C4-2B (cell line): ENCODE data around the gene UTP15.

Experiments used
- ZFX ChIP-seq: fragments of 450-650 bp; IDR thresholded peaks from 2 replicates; pipeline ENCODE4 v1.6.1; 2017
- TF ChIP-seq, protein P1 (sequence below): fragments of 450-650 bp; conservative IDR thresholded peaks from 2 replicates; pipeline ENCODE4 v1.5.1; 2017; ENCODE audit warnings: mild to moderate bottlenecking

DNA sequence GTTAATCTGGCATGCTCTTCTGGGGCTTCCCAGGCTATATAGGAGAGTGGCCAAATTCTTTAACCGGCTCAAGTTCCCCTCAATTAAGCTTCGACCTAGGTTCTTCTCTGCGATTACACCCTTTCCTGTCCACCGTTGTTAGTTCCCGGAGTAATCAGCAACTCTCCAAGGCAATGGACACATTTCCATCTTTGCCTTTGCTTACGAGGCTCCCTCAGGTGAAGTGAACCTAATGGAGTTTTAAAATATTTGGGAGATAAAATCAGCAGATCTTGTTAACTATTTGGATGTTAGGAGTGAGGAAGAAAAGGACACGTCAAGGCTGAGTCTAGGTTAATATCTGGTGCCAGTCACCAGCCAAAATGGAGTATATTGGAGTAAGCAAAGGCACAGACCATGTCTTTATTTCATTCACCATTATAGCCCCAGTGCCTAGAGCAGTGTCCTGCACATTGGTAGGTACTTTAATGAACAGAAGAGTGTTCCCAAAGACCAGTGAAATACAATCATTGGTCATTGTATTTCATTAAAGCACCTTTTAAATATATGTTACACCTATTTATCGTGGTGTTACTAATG, 515 bp downstream of the UTP15 start:
- TF ChIP-seq, protein P1, sequence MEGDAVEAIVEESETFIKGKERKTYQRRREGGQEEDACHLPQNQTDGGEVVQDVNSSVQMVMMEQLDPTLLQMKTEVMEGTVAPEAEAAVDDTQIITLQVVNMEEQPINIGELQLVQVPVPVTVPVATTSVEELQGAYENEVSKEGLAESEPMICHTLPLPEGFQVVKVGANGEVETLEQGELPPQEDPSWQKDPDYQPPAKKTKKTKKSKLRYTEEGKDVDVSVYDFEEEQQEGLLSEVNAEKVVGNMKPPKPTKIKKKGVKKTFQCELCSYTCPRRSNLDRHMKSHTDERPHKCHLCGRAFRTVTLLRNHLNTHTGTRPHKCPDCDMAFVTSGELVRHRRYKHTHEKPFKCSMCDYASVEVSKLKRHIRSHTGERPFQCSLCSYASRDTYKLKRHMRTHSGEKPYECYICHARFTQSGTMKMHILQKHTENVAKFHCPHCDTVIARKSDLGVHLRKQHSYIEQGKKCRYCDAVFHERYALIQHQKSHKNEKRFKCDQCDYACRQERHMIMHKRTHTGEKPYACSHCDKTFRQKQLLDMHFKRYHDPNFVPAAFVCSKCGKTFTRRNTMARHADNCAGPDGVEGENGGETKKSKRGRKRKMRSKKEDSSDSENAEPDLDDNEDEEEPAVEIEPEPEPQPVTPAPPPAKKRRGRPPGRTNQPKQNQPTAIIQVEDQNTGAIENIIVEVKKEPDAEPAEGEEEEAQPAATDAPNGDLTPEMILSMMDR = no peak
- TF ChIP-seq ZFX = no peak
